ENCODE results near the gene C15orf40. TPM values are rescaled to one million over a fixed set of nuclear protein-coding genes. Genes with fewer than 3 reads are reported as not detected.
"Not testable (repeated sequence)": the region's sequence is repeated elsewhere in the genome, so short reads cannot be mapped to it uniquely, and the experiment has no call there.

The C15orf40 gene
- total and polyA plus RNA-seq, 7 donors = 9.1 to 26.1 (median 14.6) TPM

GRCh38 chr15:83046558-83047127 is 35.2 kb upstream of the C15orf40 start:
- Histone ChIP-seq H3K9me3 (no peaks in the 10 kb centered on the region), H3K27ac (peak overlapping the region in 1 of 4 donors; percentile 36), H3K4me3 (no peak overlapping the region), H3K27me3 (no peaks in the 10 kb centered on the region), H3K4me1 (peaks cover 0 to 22% (median 13%) of the 10 kb centered on the region in 4 donors), H3K36me3 (peaks cover under 1 to 36% (median 11%) of the 10 kb centered on the region in 4 donors)
- TF ChIP-seq EP300 (IDR thresholded peaks at IDR 0.05) (no peak), POLR2A (IDR thresholded peaks at IDR 0.05) (no peak), POLR2AphosphoS5 (IDR thresholded peaks at IDR 0.05) (no peak)
- TF ChIP-seq, protein P1, sequence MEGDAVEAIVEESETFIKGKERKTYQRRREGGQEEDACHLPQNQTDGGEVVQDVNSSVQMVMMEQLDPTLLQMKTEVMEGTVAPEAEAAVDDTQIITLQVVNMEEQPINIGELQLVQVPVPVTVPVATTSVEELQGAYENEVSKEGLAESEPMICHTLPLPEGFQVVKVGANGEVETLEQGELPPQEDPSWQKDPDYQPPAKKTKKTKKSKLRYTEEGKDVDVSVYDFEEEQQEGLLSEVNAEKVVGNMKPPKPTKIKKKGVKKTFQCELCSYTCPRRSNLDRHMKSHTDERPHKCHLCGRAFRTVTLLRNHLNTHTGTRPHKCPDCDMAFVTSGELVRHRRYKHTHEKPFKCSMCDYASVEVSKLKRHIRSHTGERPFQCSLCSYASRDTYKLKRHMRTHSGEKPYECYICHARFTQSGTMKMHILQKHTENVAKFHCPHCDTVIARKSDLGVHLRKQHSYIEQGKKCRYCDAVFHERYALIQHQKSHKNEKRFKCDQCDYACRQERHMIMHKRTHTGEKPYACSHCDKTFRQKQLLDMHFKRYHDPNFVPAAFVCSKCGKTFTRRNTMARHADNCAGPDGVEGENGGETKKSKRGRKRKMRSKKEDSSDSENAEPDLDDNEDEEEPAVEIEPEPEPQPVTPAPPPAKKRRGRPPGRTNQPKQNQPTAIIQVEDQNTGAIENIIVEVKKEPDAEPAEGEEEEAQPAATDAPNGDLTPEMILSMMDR (IDR thresholded peaks at IDR 0.05) = no peak
- intact Hi-C loops (cut with DNase I) = no loop called here
- 58 to 71% methylated on average over 3 of the region's 3 CpGs for WGBS, 2 donors
- DNase-seq = no peak

GRCh38 chr15:83044156-83044555 is 32.7 kb upstream of the C15orf40 start:
- H3K4me3 ChIP-seq = no peak overlapping the region
- peaks cover 0 to 22% (median 13%) of the 10 kb centered on the region in 4 donors for H3K4me1 ChIP-seq
- no peak overlapping the region for H3K27ac ChIP-seq
- TF ChIP-seq POLR2A (IDR thresholded peaks at IDR 0.05) (no peak), EP300 (IDR thresholded peaks at IDR 0.05) (no peak), POLR2AphosphoS5 (IDR thresholded peaks at IDR 0.05) (no peak)
- TF ChIP-seq, protein P1 (IDR thresholded peaks at IDR 0.05) = no peak
- H3K27me3 ChIP-seq = no peaks in the 10 kb centered on the region
- peaks cover 14 to 48% (median 24%) of the 10 kb centered on the region in 4 donors for H3K36me3 ChIP-seq
- 97 to 99% methylated on average over 12 of the region's 12 CpGs for WGBS, 2 donors
- no peak for DNase-seq
- no peaks in the 10 kb centered on the region for H3K9me3 ChIP-seq
- intact Hi-C loops (cut with DNase I) = no loop called here

GRCh38 chr15:83039206-83039605 is 27.8 kb upstream of the C15orf40 start:
- no peak overlapping the region for H3K27ac ChIP-seq

GRCh38 chr15:83036253-83036652 is 24.8 kb upstream of the C15orf40 start:
- Histone ChIP-seq H3K36me3 (peaks cover 9 to 25% (median 12%) of the 10 kb centered on the region in 4 donors), H3K4me3 (no peak overlapping the region), H3K27me3 (no peaks in the 10 kb centered on the region), H3K9me3 (no peaks in the 10 kb centered on the region), H3K27ac (no peak overlapping the region), H3K4me1 (no peaks in the 10 kb centered on the region)
- TF ChIP-seq POLR2AphosphoS5 (IDR thresholded peaks at IDR 0.05) = no peak
- TF ChIP-seq, protein P1 (IDR thresholded peaks at IDR 0.05) = no peak
- TF ChIP-seq POLR2A (IDR thresholded peaks at IDR 0.05) = no peak
- TF ChIP-seq EP300 (IDR thresholded peaks at IDR 0.05) = no peak
- no peak for DNase-seq
- intact Hi-C loops (cut with DNase I) = no loop called here
- 92 to 94% methylated on average over 6 of the region's 6 CpGs for WGBS, 2 donors

More at GRCh38 chr15:83039206-83039605, 27.8 kb upstream of the C15orf40 start:
- Histone ChIP-seq H3K9me3 (no peaks in the 10 kb centered on the region), H3K27me3 (no peaks in the 10 kb centered on the region), H3K4me1 (no peaks in the 10 kb centered on the region), H3K4me3 (no peak overlapping the region), H3K36me3 (peaks cover 10 to 29% (median 17%) of the 10 kb centered on the region in 4 donors)
- WGBS, 2 donors = 42 to 79% methylated on average over 1 of the region's 1 CpG
- DNase-seq = no peak
- intact Hi-C loops (cut with DNase I) = no loop called here
- TF ChIP-seq EP300 (IDR thresholded peaks at IDR 0.05) (no peak), POLR2A (IDR thresholded peaks at IDR 0.05) (no peak), POLR2AphosphoS5 (IDR thresholded peaks at IDR 0.05) (no peak)
- TF ChIP-seq, protein P1 (IDR thresholded peaks at IDR 0.05) = no peak

DNA sequence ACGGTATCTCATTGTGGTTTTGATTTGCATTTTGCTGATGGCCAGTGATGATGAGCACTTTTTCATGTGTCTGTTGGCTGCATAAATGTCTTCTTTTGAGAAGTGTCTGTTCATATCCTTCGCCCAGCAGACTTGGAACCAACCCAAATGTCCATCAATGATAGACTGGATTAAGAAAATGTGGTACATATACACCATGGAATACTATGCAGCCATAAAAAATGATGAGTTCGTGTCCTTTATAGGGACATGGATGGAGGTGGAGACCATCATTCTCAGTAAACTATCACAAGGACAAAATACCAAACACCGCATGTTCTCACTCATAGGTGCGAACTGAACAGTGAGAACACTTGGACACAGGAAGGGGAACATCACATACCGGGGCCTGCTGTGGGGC is 19.8 kb upstream of the C15orf40 start:
- H3K27me3 ChIP-seq; H3K4me3 ChIP-seq; H3K27ac ChIP-seq; intact Hi-C loops (cut with DNase I); DNase-seq; H3K9me3 ChIP-seq; H3K4me1 ChIP-seq: not testable (repeated sequence)
- H3K36me3 ChIP-seq = peaks cover 0 to 42% (median 12%) of the 10 kb centered on the region in 4 donors
- whole genome bisulfite sequencing, 2 donors = 97 to 99% methylated on average over 6 of the region's 6 CpGs
